Sigmoid colon (tissue), 7 donors: ENCODE data around the gene EMID1. TPM values are rescaled to one million over a fixed set of nuclear protein-coding genes. Genes with fewer than 3 reads are reported as not detected.

Experiments used
- DNase-seq: peaks from one replicate; pipeline ENCODE4 v3.0.0-alpha.2; 2019
- H3K27ac ChIP-seq, 4 donors: fragments of 200-600 bp; sonication (generic); one replicate each; pipeline ENCODE4 v1.5.1; 2016 to 2019; ENCODE audit warnings: mild to moderate bottlenecking in 1 of 4
- H3K27me3 ChIP-seq, 3 donors: fragments of 200-600 bp; sonication (generic); one replicate each; pipeline ENCODE4 v1.5.1; 2019; ENCODE audit warnings: mild to moderate bottlenecking in 1 of 3
- H3K36me3 ChIP-seq, 4 donors: fragments of 200-600 bp; sonication (generic); one replicate each; pipeline ENCODE4 v1.5.1; 2016 to 2019
- H3K4me1 ChIP-seq, 4 donors: fragments of 200-600 bp; sonication (generic); one replicate each; pipeline ENCODE4 v1.5.1; 2017 to 2019
- H3K4me3 ChIP-seq, 4 donors: fragments of 200-600 bp; sonication (generic); one replicate each; pipeline ENCODE4 v1.5.1; 2017 to 2019; ENCODE audit warnings: mild to moderate bottlenecking in 2 of 4, moderate library complexity in 1 of 4
- H3K9me3 ChIP-seq, 4 donors: fragments of 200-600 bp in 3 of 4; sonication (generic) in 3 of 4; one replicate each; pipeline versions ENCODE4 v1.5.1 to v1.6.1; 2013 to 2019
- EP300 ChIP-seq, 4 donors: sonication (generic); formaldehyde crosslinking; IDR thresholded peaks; one replicate each; pipeline ENCODE4 v1.6.1; 2017; ENCODE audit warnings: antibody characterized with exemption in 4 of 4
- POLR2A ChIP-seq, 2 donors: fragments of 450-650 bp; IDR thresholded peaks; one replicate each; pipeline ENCODE4 v1.6.1; 2016; ENCODE audit warnings: antibody characterized with exemption in 2 of 2, mild to moderate bottlenecking in 2 of 2, moderate library complexity in 2 of 2
- POLR2AphosphoS5 ChIP-seq, 4 donors: sonication (generic); formaldehyde crosslinking; IDR thresholded peaks; one replicate each; pipeline ENCODE4 v1.6.1; 2017; ENCODE audit warnings: antibody characterized with exemption in 4 of 4
- WGBS, 2 donors: extraction: QIAGEN DNeasy Blood & Tissue Kit; methylation state at CpG; one replicate each; pipeline ENCODE4 v1.1.7; 2013; 5-methylcytosine and 5-hydroxymethylcytosine counted together
- intact Hi-C: fragments of 100-400 bp; cut with DNase I; formaldehyde crosslinking; loops from one replicate; pipeline ENCODE4 v1.15.1; 2023
- polyA plus RNA-seq, 3 donors: library from polyadenylated mRNA; stranded (reverse); fragments of 200-250 nt; gene quantifications; one replicate each; pipeline ENCODE4 v1.2.3, GENCODE V29; 2013
- total RNA-seq, 4 donors: library from RNA; depleted of rRNA; stranded (reverse); fragments of >200 nt; gene quantifications; one replicate each; pipeline ENCODE4 v1.1.0, GENCODE V29; 2016
- TF ChIP-seq, protein P1 (sequence below), 4 experiments: fragments of 450-650 bp in 3 of 4; fragments of 200-600 bp in 1 of 4; IDR thresholded peaks; one replicate each; pipeline ENCODE4 v1.5.1; 2016 to 2019; ENCODE audit warnings: antibody characterized with exemption in 4 of 4, mild to moderate bottlenecking in 3 of 4, moderate library complexity in 2 of 4
- donor health status: healthy with polysubstance abuse.
- donor health status: Bipolar disorder and iron deficiency.
- donor health status: healthy.

The EMID1 gene
- total and polyA plus RNA-seq, 7 donors, result 0.27 to 5.9 (median 3.2) TPM

DNA sequence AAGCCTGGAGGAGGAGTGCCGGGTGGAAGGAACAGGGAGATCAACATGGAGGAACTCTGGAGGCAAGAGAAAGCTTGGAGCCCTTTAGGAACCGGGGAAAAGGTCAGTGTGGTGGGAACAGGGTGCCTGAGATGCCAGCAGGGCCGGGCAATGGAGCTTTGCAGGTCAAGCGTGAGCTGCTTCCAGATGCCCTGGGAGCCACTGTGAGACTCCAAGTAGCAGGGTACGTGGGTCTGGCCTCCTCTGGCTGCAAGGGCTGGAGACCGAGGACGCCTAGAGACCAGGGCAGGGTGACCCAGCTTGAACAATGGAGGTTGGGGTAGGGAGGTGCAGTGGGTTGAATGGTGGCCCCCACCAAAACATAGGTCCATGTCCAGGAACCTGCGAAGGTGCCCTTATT, 15.6 kb upstream of the EMID1 start:
- Histone ChIP-seq H3K27me3 (no peaks in the 10 kb centered on the region), H3K27ac (no peak overlapping the region), H3K36me3 (no peaks in the 10 kb centered on the region), H3K9me3 (no peaks in the 10 kb centered on the region), H3K4me1 (no peaks in the 10 kb centered on the region), H3K4me3 (no peak overlapping the region)
- 82 to 87% methylated on average over 8 of the region's 8 CpGs for whole genome bisulfite sequencing, 2 donors
- TF ChIP-seq POLR2AphosphoS5 (IDR thresholded peaks at IDR 0.05) (no peak), EP300 (IDR thresholded peaks at IDR 0.05) (no peak), POLR2A (IDR thresholded peaks at IDR 0.05) (no peak)
- TF ChIP-seq, protein P1, sequence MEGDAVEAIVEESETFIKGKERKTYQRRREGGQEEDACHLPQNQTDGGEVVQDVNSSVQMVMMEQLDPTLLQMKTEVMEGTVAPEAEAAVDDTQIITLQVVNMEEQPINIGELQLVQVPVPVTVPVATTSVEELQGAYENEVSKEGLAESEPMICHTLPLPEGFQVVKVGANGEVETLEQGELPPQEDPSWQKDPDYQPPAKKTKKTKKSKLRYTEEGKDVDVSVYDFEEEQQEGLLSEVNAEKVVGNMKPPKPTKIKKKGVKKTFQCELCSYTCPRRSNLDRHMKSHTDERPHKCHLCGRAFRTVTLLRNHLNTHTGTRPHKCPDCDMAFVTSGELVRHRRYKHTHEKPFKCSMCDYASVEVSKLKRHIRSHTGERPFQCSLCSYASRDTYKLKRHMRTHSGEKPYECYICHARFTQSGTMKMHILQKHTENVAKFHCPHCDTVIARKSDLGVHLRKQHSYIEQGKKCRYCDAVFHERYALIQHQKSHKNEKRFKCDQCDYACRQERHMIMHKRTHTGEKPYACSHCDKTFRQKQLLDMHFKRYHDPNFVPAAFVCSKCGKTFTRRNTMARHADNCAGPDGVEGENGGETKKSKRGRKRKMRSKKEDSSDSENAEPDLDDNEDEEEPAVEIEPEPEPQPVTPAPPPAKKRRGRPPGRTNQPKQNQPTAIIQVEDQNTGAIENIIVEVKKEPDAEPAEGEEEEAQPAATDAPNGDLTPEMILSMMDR (IDR thresholded peaks at IDR 0.05), result no peak
- intact Hi-C loops, result no loop called here
- no peak for DNase-seq

GRCh38 chr22:29190918-29191317, 14.8 kb upstream of the EMID1 start:
- intact Hi-C loops, result no loop called here
- peak; percentile 28 for DNase-seq
- no peaks in the 10 kb centered on the region for H3K9me3 ChIP-seq
- no peaks in the 10 kb centered on the region for H3K27me3 ChIP-seq
- no peaks in the 10 kb centered on the region for H3K4me1 ChIP-seq
- H3K4me3 ChIP-seq, result no peak overlapping the region
- no peak overlapping the region for H3K27ac ChIP-seq
- TF ChIP-seq POLR2A (IDR thresholded peaks at IDR 0.05), result no peak
- TF ChIP-seq EP300 (IDR thresholded peaks at IDR 0.05), result no peak
- peak in 1 of 4 donors; percentile 53 for TF ChIP-seq POLR2AphosphoS5 (IDR thresholded peaks at IDR 0.05)
- no peaks in the 10 kb centered on the region for H3K36me3 ChIP-seq
- 85 to 95% methylated on average over 10 of the region's 10 CpGs for WGBS, 2 donors

- intact Hi-C loops, result no loop called here
- H3K27ac ChIP-seq, result no peak overlapping the region
- no peaks in the 10 kb centered on the region for H3K27me3 ChIP-seq
- H3K9me3 ChIP-seq, result no peaks in the 10 kb centered on the region
- no peaks in the 10 kb centered on the region for H3K36me3 ChIP-seq
- no peaks in the 10 kb centered on the region for H3K4me1 ChIP-seq
- DNase-seq, result peak; percentile 42
- WGBS, 2 donors, result 94% methylated on average over 8 of the region's 8 CpGs
- no peak overlapping the region for H3K4me3 ChIP-seq
- TF ChIP-seq POLR2AphosphoS5 (IDR thresholded peaks at IDR 0.05) (no peak), EP300 (IDR thresholded peaks at IDR 0.05) (no peak), POLR2A (IDR thresholded peaks at IDR 0.05) (no peak)
- TF ChIP-seq, protein P1 (IDR thresholded peaks at IDR 0.05), result no peak
Observed at GRCh38 chr22:29193021-29193420, 12.7 kb upstream of the EMID1 start.

DNA sequence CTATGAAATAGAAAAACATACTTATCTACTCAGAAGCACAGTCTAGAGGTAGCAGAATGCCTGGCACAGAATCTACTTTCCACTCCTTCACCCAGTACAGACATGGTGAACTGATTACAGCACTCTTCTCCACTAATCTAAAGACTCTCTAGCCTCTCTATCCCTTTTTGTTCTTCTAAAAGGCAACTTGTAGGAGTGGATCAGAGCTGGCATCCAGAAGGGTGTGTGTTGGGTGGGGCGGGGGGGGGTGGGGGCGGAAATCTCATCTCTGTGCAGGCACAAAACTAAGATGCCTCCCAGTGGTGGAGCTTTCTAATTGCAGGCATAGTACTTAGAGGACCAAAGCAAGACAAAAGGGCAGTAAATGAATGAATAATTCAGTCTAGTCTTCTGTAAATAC, 11.5 kb upstream of the EMID1 start:
- intact Hi-C loops, result no loop called here
- no peak overlapping the region for H3K27ac ChIP-seq
- no peaks in the 10 kb centered on the region for H3K9me3 ChIP-seq
- H3K27me3 ChIP-seq, result no peaks in the 10 kb centered on the region
- no peak overlapping the region for H3K4me3 ChIP-seq
- DNase-seq, result no peak
- WGBS, 2 donors, result 74 to 76% methylated on average over 2 of the region's 2 CpGs
- no peak for TF ChIP-seq POLR2AphosphoS5 (IDR thresholded peaks at IDR 0.05)
- no peak for TF ChIP-seq EP300 (IDR thresholded peaks at IDR 0.05)
- no peak for TF ChIP-seq POLR2A (IDR thresholded peaks at IDR 0.05)
- no peaks in the 10 kb centered on the region for H3K36me3 ChIP-seq
- no peaks in the 10 kb centered on the region for H3K4me1 ChIP-seq

DNA sequence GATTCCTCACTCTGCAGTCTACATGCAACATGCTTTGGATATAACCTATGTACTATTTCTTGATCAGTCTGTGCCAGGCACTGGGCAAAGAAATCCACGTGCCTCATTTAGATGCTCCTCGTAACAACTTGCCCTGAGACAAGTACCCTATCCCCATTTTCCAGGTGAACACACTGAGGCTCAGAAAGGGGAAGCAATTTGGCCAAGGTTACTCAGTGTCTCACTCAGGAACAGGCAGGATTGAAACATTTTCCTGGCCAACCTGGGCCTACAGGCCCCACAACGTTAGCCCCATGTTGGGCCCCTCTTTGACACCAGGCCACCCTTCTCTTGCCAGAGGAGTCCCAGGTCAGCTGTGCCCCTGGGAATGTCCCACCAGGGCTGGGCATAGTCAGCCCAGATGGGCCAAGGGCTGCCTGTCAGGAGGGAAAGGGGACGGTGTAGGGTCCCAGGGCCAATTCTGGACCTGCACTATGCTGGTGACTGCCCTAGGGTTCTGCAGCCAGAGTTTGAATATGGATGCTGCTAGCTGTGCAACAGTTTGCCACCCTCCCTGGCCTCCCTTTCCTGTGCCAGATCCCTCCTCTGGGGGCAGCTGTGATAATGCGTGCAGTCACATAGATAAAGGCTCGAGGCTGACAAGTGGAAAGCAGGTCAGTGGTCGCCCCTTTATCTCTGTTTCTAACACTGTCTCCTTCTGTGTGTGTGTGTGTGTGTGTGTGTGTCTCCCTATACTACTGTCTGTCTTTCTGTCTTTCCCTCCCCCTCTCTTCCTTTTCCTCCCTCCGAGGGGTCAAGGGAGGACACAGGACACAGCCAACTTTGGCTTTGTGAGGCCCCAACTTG, 10.4 kb upstream of the EMID1 start:
- TF ChIP-seq POLR2AphosphoS5 (IDR thresholded peaks at IDR 0.05) (no peak), POLR2A (IDR thresholded peaks at IDR 0.05) (no peak), EP300 (IDR thresholded peaks at IDR 0.05) (no peak)
- H3K36me3 ChIP-seq, result no peaks in the 10 kb centered on the region
- no peaks in the 10 kb centered on the region for H3K4me1 ChIP-seq
- no peaks in the 10 kb centered on the region for H3K27me3 ChIP-seq
- WGBS, 2 donors, result 75 to 85% methylated on average over 8 of the region's 8 CpGs
- no peaks in the 10 kb centered on the region for H3K9me3 ChIP-seq
- no peak overlapping the region for H3K4me3 ChIP-seq
- peak; percentile 44 for DNase-seq
- intact Hi-C loops, result no loop called here
- no peak overlapping the region for H3K27ac ChIP-seq

- 74 to 86% methylated on average over 10 of the region's 10 CpGs for WGBS, 2 donors
- Histone ChIP-seq H3K27me3 (no peaks in the 10 kb centered on the region), H3K27ac (no peak overlapping the region), H3K4me1 (no peaks in the 10 kb centered on the region), H3K36me3 (no peaks in the 10 kb centered on the region), H3K4me3 (no peak overlapping the region), H3K9me3 (no peaks in the 10 kb centered on the region)
- intact Hi-C loops, result no loop called here
- no peak for DNase-seq
- TF ChIP-seq POLR2A (IDR thresholded peaks at IDR 0.05) (no peak), EP300 (IDR thresholded peaks at IDR 0.05) (no peak), POLR2AphosphoS5 (IDR thresholded peaks at IDR 0.05) (no peak)
- TF ChIP-seq, protein P1 (IDR thresholded peaks at IDR 0.05), result no peak
Observed at GRCh38 chr22:29195964-29196666, 9.6 kb upstream of the EMID1 start.
